NB4 (cell line): Measurements from ENCODE around the gene KLHL21.

Experiments used
- MYC ChIP-seq: IDR thresholded peaks from 2 replicates; pipeline ENCODE4 v1.6.1; 2011; ENCODE audit warnings: low read depth, low read length
- POLR2A ChIP-seq: IDR thresholded peaks from 2 replicates; pipeline ENCODE4 v1.6.1; 2011; ENCODE audit warnings: mild to moderate bottlenecking; ENCODE audit not compliant: insufficient read length; ENCODE audit errors: extremely low read depth
- TF ChIP-seq, protein P1 (sequence below): IDR thresholded peaks from one replicate; pipeline ENCODE4 v1.5.1; 2012; ENCODE audit warnings: low read depth, low read length
- TF ChIP-seq, protein P2 (sequence below): IDR thresholded peaks from 2 replicates; pipeline ENCODE4 v1.6.1; 2011; ENCODE audit warnings: low read depth, low read length

- TF ChIP-seq, protein P1, sequence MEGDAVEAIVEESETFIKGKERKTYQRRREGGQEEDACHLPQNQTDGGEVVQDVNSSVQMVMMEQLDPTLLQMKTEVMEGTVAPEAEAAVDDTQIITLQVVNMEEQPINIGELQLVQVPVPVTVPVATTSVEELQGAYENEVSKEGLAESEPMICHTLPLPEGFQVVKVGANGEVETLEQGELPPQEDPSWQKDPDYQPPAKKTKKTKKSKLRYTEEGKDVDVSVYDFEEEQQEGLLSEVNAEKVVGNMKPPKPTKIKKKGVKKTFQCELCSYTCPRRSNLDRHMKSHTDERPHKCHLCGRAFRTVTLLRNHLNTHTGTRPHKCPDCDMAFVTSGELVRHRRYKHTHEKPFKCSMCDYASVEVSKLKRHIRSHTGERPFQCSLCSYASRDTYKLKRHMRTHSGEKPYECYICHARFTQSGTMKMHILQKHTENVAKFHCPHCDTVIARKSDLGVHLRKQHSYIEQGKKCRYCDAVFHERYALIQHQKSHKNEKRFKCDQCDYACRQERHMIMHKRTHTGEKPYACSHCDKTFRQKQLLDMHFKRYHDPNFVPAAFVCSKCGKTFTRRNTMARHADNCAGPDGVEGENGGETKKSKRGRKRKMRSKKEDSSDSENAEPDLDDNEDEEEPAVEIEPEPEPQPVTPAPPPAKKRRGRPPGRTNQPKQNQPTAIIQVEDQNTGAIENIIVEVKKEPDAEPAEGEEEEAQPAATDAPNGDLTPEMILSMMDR, result no peak
- TF ChIP-seq POLR2A, result no peak
- TF ChIP-seq, protein P2, sequence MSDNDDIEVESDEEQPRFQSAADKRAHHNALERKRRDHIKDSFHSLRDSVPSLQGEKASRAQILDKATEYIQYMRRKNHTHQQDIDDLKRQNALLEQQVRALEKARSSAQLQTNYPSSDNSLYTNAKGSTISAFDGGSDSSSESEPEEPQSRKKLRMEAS, result no peak
- TF ChIP-seq MYC, result no peak
Observed at GRCh38 chr1:6560267-6560666, 42.4 kb downstream of the KLHL21 start.
